PFSK-1 (cell line): ENCODE results near the gene SURF2.

Source experiments
- POLR2AphosphoS5 ChIP-seq: IDR thresholded peaks from 2 replicates; pipeline ENCODE4 v1.6.1; 2012; ENCODE audit warnings: low read depth, mild to moderate bottlenecking, control low read depth, low read length, moderate library complexity
- TAF1 ChIP-seq: IDR thresholded peaks from 2 replicates; pipeline ENCODE4 v1.6.1; 2012; ENCODE audit warnings: low read length, control low read depth, borderline replicate concordance; ENCODE audit not compliant: insufficient read depth

- no peak for TF ChIP-seq POLR2AphosphoS5
- TF ChIP-seq TAF1 = no peak
These were observed 33.2 kb downstream of the SURF2 start for GRCh38 chr9:133389562-133389961.
